ENCODE data around the gene DCST2.

Gene DCST2

GRCh38 chr1:155001675-155002463, 31.7 kb downstream of the DCST2 start:
- peak; percentile 65 for TF ChIP-seq CTCF (IDR thresholded peaks at IDR 0.05; ENCODE audit: low read depth, low read length)
- DNase-seq (ENCODE audit: extremely low read depth, low read depth) = peak; percentile 98

GRCh38 chr1:155001425-155001674, 32.2 kb downstream of the DCST2 start:
- TF ChIP-seq CTCF (IDR thresholded peaks at IDR 0.05; ENCODE audit: low read depth, low read length) = no peak
- no peak for DNase-seq (ENCODE audit: extremely low read depth, low read depth)

- no peak for TF ChIP-seq CTCF (IDR thresholded peaks at IDR 0.05; ENCODE audit: low read depth, low read length)
- no peak for DNase-seq (ENCODE audit: extremely low read depth, low read depth)
Observed at GRCh38 chr1:155000726-155001424, 32.7 kb downstream of the DCST2 start.

- no peak for TF ChIP-seq CTCF (IDR thresholded peaks at IDR 0.05; ENCODE audit: low read depth, low read length)
- no peak for DNase-seq (ENCODE audit: extremely low read depth, low read depth)
Observed at GRCh38 chr1:155000411-155000725, 33.2 kb downstream of the DCST2 start.

- no peak for DNase-seq (ENCODE audit: extremely low read depth, low read depth)
- TF ChIP-seq CTCF (IDR thresholded peaks at IDR 0.05; ENCODE audit: low read depth, low read length) = no peak
Observed at GRCh38 chr1:154999571-155000410, 33.8 kb downstream of the DCST2 start.

GRCh38 chr1:154998818-154999570, 34.6 kb downstream of the DCST2 start:
- no peak for DNase-seq (ENCODE audit: extremely low read depth, low read depth)

More at GRCh38 chr1:154998818-154999570, 34.6 kb downstream of the DCST2 start:
- TF ChIP-seq CTCF (IDR thresholded peaks at IDR 0.05; ENCODE audit: low read depth, low read length) = no peak; the same call in none of the 2 replicates
